GM12878 (cell line): ENCODE data around the gene ACACB. TPM values are rescaled to one million over a fixed set of nuclear protein-coding genes. Genes with fewer than 3 reads are reported as not detected.

Experiments used
- BACH1 ChIP-seq: fragments of 450-650 bp; IDR thresholded peaks from 2 replicates; pipeline ENCODE4 v1.6.1; 2017; ENCODE audit warnings: mild to moderate bottlenecking, borderline replicate concordance
- CEBPB ChIP-seq, 2 experiments: fragments of 150-350 bp in 1 of 2; IDR thresholded peaks; 2 replicates each; pipeline ENCODE4 v1.6.1; 2012 to 2014; ENCODE audit warnings: low read depth in 2 of 2, low read length in 2 of 2, borderline replicate concordance in 1 of 2, inconsistent platforms in 1 of 2
- CREB1 ChIP-seq: IDR thresholded peaks from 2 replicates; pipeline ENCODE4 v1.6.1; 2012; ENCODE audit warnings: low read depth, mild to moderate bottlenecking, inconsistent platforms
- CTCF ChIP-seq, 3 experiments: IDR thresholded peaks in 2 of 3; conservative IDR thresholded peaks in 1 of 3; 2 replicates each; pipeline ENCODE4 v1.5.1; 2011; ENCODE audit warnings: low read depth in 3 of 3, low read length in 3 of 3, mild to moderate bottlenecking in 3 of 3, control low read depth in 2 of 3, moderate library complexity in 2 of 3, inconsistent platforms in 1 of 3, mixed read lengths in 1 of 3; ENCODE audit not compliant: control insufficient read depth in 2 of 3, insufficient read depth in 1 of 3; ENCODE audit errors: extremely low read depth in 1 of 3
- EZH2 ChIP-seq: IDR thresholded peaks from 2 replicates; pipeline ENCODE4 v1.6.1; 2012; ENCODE audit warnings: low read depth, mild to moderate bottlenecking, control low read depth, inconsistent platforms, low read length, borderline replicate concordance; ENCODE audit not compliant: control insufficient read depth
- FOXM1 ChIP-seq: IDR thresholded peaks from 2 replicates; pipeline ENCODE4 v1.6.1; 2012; ENCODE audit warnings: low read depth, mild to moderate bottlenecking, inconsistent platforms, low read length, moderate library complexity
- GABPA ChIP-seq: IDR thresholded peaks from 2 replicates; pipeline ENCODE4 v1.6.1; 2014; ENCODE audit warnings: antibody characterized with exemption, low read depth, mild to moderate bottlenecking, inconsistent platforms
- HSF1 ChIP-seq: fragments of 150-350 bp; IDR thresholded peaks from 2 replicates; pipeline ENCODE4 v1.6.1; 2014; ENCODE audit warnings: mild to moderate bottlenecking, low read depth, low read length
- MEF2B ChIP-seq: fragments of 450-650 bp; IDR thresholded peaks from 2 replicates; pipeline ENCODE4 v1.6.1; 2018; ENCODE audit warnings: mild to moderate bottlenecking, moderate library complexity; ENCODE audit not compliant: partially characterized antibody, poor library complexity, severe bottlenecking
- MYC ChIP-seq: IDR thresholded peaks from 2 replicates; pipeline ENCODE4 v1.6.1; 2011; ENCODE audit warnings: mild to moderate bottlenecking, low read length, moderate library complexity, inconsistent platforms; ENCODE audit not compliant: insufficient read depth, insufficient replicate concordance, insufficient read length, severe bottlenecking
- NR2C1 ChIP-seq: fragments of 450-650 bp; IDR thresholded peaks from 2 replicates; pipeline ENCODE4 v1.6.1; 2017; ENCODE audit warnings: antibody characterized with exemption, mild to moderate bottlenecking, moderate library complexity
- PAX5 ChIP-seq: IDR thresholded peaks from 2 replicates; pipeline ENCODE4 v1.6.1; 2011; ENCODE audit warnings: low read depth, low read length, borderline replicate concordance
- PAX8 ChIP-seq: fragments of 450-650 bp; IDR thresholded peaks from 2 replicates; pipeline ENCODE4 v1.6.1; 2017; ENCODE audit warnings: mild to moderate bottlenecking, moderate library complexity
- POU2F2 ChIP-seq: IDR thresholded peaks from 3 replicates; pipeline ENCODE4 v1.6.1; 2011; ENCODE audit warnings: low read depth, mild to moderate bottlenecking, low read length, borderline replicate concordance
- RELB ChIP-seq: fragments of 450-650 bp; IDR thresholded peaks from 2 replicates; pipeline ENCODE4 v1.6.1; 2017; ENCODE audit warnings: low read depth, mild to moderate bottlenecking, moderate library complexity
- SP1 ChIP-seq: IDR thresholded peaks from one replicate; pipeline ENCODE4 v1.6.1; 2011; ENCODE audit warnings: low read depth, low read length
- STAT1 ChIP-seq: fragments of 450-650 bp; conservative IDR thresholded peaks from 2 replicates; pipeline ENCODE4 v1.6.1; 2014; ENCODE audit warnings: antibody characterized with exemption, mild to moderate bottlenecking
- SUZ12 ChIP-seq: fragments of 200-600 bp; sonication (generic); IDR thresholded peaks from one replicate; pipeline ENCODE4 v1.6.1; 2018; ENCODE audit warnings: antibody characterized with exemption, mild to moderate bottlenecking; ENCODE audit not compliant: unreplicated experiment
- ZNF274 ChIP-seq: IDR thresholded peaks from one replicate; pipeline ENCODE4 v1.8.0; 2011; ENCODE audit not compliant: insufficient read length, insufficient read depth
- polyA plus RNA-seq, 11 experiments: library from polyadenylated mRNA; depleted of rRNA in 4 of 11; unstranded in 6 of 11; stranded (reverse) in 5 of 11; fragments of >200 nt; fragmentation: Nextera tagmentation in 4 of 11; fragmentation: Illumina TruSeq in 1 of 11; extraction: Ambion mirVana in 4 of 11; extraction: Trizol in 1 of 11; gene quantifications; 1 replicate in 1 of 11; 2 replicates in 10 of 11; pipeline versions ENCODE4 v1.2.1 to v1.2.3, GENCODE V29; 2011 to 2016; ENCODE audit warnings: inconsistent platforms in 2 of 11, missing spikeins in 2 of 11, low read depth in 1 of 11
- total RNA-seq, 4 experiments: library from RNA; depleted of rRNA in 3 of 4; stranded (reverse); fragments of >200 nt in 3 of 4; fragmentation: Illumina TruSeq in 1 of 4; extraction: Trizol in 1 of 4; gene quantifications; 2 replicates each; pipeline versions ENCODE4 v1.2.1 to v1.2.3, GENCODE V29; 2013 to 2021
- TF ChIP-seq, protein P1 (sequence below): fragments of 450-650 bp; IDR thresholded peaks from 2 replicates; pipeline ENCODE4 v1.6.1; 2016; ENCODE audit warnings: mild to moderate bottlenecking, moderate library complexity, borderline replicate concordance

The ACACB gene
- total and polyA plus RNA-seq, 10 of the 15 experiments (the other 5 are each of a cell fraction or from before 2014, with no cell fraction given), result 0.05 to 1.9 (median 0.38) TPM; not detected in 2

DNA sequence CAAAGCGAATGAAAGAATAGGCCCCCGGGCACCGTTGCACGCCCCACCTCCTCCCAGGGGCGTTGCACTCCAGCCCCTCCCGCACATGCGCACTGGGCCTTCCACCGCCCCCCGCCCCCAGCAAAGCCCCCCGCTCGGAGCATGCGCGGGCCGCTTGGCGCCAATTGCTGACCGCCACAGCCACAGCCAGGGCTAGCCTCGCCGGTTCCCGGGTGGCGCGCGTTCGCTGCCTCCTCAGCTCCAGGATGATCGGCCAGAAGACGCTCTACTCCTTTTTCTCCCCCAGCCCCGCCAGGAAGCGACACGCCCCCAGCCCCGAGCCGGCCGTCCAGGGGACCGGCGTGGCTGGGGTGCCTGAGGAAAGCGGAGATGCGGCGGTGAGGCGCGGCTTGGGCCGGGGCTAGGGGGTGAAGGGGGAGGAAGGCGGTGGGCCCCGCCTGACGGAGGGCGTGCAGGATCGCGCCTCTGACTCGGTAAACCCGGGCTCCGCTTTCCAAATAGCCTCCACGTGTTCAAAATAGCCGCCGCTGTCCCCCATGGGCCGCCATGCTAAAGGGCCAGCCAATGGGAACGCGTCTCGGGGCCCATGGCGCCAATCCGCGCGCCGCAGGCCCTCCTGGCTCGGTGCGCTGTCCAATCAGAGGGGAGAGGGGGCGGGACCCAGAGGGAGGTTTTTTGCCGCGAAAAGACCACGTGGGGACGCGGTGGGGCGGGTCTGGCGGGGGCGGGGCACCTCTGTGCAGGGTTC is 18.8 kb upstream of the ACACB start, which contains the start of gene UNG (continued):
- TF ChIP-seq RELB (no peak), GABPA (no peak), PAX5 (peak; percentile 19; the same call in 1 of the 2 replicates), FOXM1 (peak; percentile 52; the same call in 1 of the 2 replicates), HSF1 (no peak), MYC (no peak), PAX8 (no peak), BACH1 (no peak), NR2C1 (no peak), SUZ12 (no peak), POU2F2 (no peak), SP1 (peak; percentile 98), STAT1 (no peak), ZNF274 (no peak), MEF2B (no peak), CEBPB (IDR thresholded peaks at IDR 0.05; ENCODE audit: borderline replicate concordance in 1 of 2, low read depth in 2 of 2, low read length in 2 of 2) (no peak), CREB1 (no peak; the same call in 1 of the 2 replicates), EZH2 (no peak), CTCF (IDR thresholded peaks at IDR 0.05 in 2 of 3, conservative IDR thresholded peaks at IDR 0.05 in 1 of 3; ENCODE audit: control insufficient read depth in 2 of 3, extremely low read depth in 1 of 3, insufficient read depth in 1 of 3, low read depth in 3 of 3, low read length in 3 of 3) (no peak)
- TF ChIP-seq, protein P1, sequence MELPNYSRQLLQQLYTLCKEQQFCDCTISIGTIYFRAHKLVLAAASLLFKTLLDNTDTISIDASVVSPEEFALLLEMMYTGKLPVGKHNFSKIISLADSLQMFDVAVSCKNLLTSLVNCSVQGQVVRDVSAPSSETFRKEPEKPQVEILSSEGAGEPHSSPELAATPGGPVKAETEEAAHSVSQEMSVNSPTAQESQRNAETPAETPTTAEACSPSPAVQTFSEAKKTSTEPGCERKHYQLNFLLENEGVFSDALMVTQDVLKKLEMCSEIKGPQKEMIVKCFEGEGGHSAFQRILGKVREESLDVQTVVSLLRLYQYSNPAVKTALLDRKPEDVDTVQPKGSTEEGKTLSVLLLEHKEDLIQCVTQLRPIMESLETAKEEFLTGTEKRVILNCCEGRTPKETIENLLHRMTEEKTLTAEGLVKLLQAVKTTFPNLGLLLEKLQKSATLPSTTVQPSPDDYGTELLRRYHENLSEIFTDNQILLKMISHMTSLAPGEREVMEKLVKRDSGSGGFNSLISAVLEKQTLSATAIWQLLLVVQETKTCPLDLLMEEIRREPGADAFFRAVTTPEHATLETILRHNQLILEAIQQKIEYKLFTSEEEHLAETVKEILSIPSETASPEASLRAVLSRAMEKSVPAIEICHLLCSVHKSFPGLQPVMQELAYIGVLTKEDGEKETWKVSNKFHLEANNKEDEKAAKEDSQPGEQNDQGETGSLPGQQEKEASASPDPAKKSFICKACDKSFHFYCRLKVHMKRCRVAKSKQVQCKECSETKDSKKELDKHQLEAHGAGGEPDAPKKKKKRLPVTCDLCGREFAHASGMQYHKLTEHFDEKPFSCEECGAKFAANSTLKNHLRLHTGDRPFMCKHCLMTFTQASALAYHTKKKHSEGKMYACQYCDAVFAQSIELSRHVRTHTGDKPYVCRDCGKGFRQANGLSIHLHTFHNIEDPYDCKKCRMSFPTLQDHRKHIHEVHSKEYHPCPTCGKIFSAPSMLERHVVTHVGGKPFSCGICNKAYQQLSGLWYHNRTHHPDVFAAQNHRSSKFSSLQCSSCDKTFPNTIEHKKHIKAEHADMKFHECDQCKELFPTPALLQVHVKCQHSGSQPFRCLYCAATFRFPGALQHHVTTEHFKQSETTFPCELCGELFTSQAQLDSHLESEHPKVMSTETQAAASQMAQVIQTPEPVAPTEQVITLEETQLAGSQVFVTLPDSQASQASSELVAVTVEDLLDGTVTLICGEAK, result peak; percentile 14; the same call in 1 of the 2 replicates
